DND-41 (cell line): ENCODE measurements around the gene USP7.

Experiments
- EZH2 ChIP-seq: IDR thresholded peaks from 3 replicates; pipeline ENCODE4 v1.6.1; 2012; ENCODE audit warnings: borderline replicate concordance, low read depth, mild to moderate bottlenecking, moderate library complexity, low read length, inconsistent platforms; ENCODE audit not compliant: severe bottlenecking
- TF ChIP-seq, protein P1 (sequence below): IDR thresholded peaks from 2 replicates; pipeline ENCODE4 v1.5.1; 2012; ENCODE audit warnings: borderline replicate concordance, low read length, moderate library complexity, mild to moderate bottlenecking; ENCODE audit not compliant: poor library complexity, severe bottlenecking; ENCODE audit errors: extremely low read depth

- no peak for TF ChIP-seq EZH2
- TF ChIP-seq, protein P1, sequence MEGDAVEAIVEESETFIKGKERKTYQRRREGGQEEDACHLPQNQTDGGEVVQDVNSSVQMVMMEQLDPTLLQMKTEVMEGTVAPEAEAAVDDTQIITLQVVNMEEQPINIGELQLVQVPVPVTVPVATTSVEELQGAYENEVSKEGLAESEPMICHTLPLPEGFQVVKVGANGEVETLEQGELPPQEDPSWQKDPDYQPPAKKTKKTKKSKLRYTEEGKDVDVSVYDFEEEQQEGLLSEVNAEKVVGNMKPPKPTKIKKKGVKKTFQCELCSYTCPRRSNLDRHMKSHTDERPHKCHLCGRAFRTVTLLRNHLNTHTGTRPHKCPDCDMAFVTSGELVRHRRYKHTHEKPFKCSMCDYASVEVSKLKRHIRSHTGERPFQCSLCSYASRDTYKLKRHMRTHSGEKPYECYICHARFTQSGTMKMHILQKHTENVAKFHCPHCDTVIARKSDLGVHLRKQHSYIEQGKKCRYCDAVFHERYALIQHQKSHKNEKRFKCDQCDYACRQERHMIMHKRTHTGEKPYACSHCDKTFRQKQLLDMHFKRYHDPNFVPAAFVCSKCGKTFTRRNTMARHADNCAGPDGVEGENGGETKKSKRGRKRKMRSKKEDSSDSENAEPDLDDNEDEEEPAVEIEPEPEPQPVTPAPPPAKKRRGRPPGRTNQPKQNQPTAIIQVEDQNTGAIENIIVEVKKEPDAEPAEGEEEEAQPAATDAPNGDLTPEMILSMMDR = no peak
Observed at GRCh38 chr16:8854298-8854948, 109.3 kb downstream of the USP7 start.
